GM18517 (cell line): ENCODE data around the gene MUSK.
"Not testable (repeated sequence)": the region's sequence is repeated elsewhere in the genome, so short reads cannot be mapped to it uniquely, and the experiment has no call there.

Experiments
- ATAC-seq: cut with Tn5 transposase; IDR thresholded peaks from one replicate; pipeline ENCODE4 v1.9.1; 2021; ENCODE audit warnings: mild to moderate bottlenecking, moderate library complexity; ENCODE audit not compliant: unreplicated experiment

MUSK gene

DNA sequence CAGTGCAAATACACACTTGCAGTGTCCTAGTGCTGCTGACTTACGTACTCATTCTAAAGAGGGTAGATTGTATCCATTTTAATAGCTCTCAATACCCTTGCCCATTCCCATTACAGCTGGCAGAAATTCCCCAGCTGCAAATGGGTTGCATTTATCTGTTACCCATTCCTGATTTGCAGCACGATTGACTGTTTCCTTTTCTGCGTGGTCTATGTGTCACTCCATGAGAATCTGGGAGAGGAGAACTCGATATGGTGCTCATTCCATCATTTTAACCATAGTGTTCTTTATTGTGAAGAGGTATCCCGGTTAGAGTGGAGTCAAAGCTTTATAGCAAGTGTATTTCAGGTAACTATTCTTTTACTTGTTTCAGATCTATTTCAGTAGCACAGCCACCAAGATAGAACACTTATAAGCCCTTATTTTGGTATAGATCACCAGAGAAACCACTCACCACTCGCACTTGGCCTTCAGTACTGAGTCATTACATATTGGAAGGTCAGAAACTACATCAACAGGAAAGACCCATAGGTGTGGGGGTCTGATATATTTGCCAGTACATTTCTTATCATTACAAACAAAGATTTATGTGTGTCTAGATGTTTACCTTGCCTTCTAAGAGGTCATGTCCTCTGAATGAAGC lies 139.5 kb downstream of the MUSK start:
- peak; percentile 62 for ATAC-seq

GRCh38 chr9:110808599-110808980 lies 140.0 kb downstream of the MUSK start:
- ATAC-seq = peak; percentile 95

DNA sequence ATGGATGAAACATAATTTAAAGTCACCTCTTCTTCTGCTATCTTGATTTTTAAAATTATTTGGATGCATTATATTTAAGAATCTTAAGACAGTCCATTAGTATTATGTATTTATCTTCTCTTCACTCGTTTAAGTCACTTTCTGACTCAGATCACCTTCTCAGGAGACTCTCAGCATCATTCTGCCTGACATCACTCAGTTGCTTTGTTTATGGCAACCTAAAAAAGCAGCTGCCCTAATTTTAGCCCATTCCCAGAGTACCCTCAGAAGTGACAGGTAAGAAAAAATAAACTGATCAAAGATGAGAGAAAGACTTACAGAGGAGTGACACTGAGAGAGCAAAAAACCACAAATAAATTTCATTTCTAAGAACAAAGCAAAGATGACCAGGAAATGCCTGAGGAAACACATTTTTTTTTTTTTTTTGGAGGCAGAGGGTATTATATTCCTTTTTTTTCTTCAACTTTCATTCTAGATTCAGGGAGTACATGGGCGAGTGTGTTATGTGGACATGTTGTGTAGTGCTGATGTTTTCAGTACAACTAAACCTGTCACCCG lies 140.5 kb downstream of the MUSK start:
- ATAC-seq = peak; percentile 49

GRCh38 chr9:110810262-110810976 lies 141.8 kb downstream of the MUSK start:
- ATAC-seq = no peak

DNA sequence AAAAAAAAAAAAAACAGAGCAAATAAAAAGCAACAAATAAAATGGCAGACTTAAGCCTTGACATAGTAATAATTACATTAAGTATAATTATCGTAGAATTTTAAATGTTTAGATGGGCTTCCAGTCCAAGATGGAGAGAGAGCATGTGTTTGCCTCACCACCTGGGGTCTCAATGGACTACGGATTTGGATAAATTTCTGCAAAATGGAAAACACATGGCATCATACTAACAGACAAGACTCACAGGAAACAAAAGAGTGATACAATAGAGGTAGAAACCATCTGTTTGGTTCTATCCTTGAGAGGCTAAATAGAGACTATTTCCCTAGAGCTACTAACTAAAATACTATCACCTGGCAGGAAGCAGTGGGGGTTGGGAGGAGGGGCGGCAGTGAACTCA lies 144.3 kb downstream of the MUSK start:
- ATAC-seq = no peak

- ATAC-seq = no peak
Measured at GRCh38 chr9:110814159-110814558, 145.6 kb downstream of the MUSK start.

GRCh38 chr9:110815361-110815760 lies 146.8 kb downstream of the MUSK start:
- no peak for ATAC-seq

DNA sequence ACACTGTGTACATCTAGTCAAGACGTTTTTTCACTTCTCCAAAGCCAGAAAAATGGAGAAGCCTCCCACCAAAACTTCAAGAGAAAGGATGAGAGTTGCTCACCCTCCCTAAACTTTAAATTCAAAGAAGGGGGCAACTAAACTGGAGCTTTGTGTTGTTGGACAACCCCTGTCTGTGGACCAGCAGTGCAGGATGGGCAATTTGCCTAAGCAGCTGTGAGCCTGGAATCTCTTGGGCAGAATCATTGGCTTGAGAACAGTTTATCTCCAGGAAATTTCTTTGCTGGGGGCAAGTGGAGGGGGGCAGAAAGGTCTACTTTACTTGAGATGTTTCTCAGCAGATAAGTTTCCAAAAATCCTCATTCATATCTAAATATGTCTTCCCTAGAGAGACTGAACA lies 151.8 kb downstream of the MUSK start:
- ATAC-seq = no peak

GRCh38 chr9:110821064-110821463 lies 152.5 kb downstream of the MUSK start:
- peak; percentile 99 for ATAC-seq

DNA sequence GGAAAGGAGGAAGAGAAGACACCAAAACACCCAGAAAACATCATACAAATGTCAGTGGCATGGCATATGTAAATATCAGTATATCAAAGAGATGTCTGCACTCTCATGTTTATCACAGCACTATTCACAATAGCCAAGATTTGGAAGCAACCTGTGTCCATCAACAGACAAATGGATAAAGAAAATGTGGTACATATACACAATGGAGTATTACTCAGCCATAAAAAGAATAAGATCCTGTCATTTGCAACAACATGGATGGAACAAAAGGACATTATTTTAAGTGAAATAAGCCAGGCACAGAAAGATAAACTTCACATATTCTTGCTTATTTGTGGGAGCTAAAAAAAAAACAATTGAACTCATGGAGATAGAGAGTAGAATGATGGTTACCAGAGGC lies 156.5 kb downstream of the MUSK start:
- ATAC-seq = not testable (repeated sequence)

- no peak for ATAC-seq
Measured at GRCh38 chr9:110825950-110826349, 157.4 kb downstream of the MUSK start.

DNA sequence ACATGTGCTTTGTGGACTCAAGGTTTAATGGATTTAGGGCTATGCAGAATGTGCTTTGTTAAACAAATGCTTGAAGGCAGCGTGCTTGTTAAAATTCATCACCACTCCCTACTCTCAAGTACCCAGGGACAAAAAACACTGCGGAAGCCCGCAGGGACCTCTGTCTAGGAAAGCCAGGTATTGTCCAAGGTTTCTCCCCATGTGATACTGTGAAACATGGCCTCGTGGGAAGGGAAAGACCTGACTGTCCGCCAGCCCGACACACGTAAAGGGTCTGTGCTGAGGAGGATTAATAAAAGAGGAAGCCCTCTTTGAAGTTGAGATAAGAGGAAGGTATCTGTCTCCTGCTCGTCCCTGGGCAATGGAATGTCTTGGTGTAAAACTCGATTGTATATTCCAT lies 157.8 kb downstream of the MUSK start:
- not testable (repeated sequence) for ATAC-seq

DNA sequence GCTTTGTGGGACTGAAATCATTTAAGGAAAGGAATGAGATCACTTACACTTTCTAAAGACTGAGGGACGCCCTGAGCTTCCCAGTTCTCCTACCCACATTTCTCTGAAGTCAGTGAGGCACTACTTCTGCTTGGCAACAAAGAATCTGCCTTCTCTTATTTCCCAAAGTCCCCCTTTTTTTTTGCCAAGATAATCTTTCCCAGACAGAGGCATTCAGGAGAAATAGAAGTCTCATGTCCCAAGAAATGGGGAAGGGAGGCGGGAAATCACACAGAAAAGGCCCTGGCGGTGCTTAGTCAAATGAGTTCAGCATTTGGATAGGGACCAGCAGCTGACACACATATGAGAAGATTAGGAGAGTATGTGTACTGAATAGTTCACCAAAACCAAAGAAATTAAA lies 159.7 kb downstream of the MUSK start:
- no peak for ATAC-seq

DNA sequence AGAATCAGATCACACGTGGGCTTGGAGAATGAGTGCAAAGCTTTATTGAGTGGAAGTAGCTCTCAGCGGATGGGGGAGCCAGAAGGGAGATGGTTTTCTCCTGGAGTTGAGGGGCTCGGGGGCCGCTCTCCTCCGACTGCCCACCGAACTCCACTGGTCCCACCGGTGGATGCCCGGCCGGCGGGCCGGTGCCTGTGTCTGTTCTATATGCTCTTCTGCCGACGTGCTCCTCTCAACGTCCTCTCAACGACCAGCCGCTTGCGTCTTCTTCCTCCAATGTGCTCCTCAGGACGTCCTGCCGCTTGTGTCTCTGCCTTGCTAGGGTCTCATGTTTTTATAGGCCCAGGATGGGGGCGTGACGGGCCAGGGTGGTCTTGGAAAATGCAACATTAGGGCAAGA lies 161.9 kb downstream of the MUSK start:
- no peak for ATAC-seq

- ATAC-seq = no peak
Measured at GRCh38 chr9:110832926-110833325, 164.3 kb downstream of the MUSK start.

DNA sequence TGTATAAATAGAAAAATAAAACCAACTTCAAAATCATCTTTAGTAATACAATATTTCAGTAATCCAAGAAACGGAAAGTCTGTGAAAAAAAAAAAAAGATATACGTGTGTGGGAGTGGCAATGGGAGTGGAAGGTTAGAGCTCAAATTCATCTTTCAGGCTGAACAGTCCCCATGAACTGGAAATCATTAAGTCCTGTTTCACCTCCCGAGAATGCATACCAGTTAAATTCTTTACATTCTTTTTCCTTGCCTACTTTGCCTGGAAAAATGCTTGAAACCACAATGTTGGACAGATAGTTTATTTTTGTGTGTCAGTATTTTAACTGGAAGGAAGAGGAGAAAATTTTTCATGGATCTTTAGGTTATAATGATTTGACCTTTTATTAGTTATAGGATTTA lies 166.8 kb downstream of the MUSK start:
- ATAC-seq = no peak

- no peak for ATAC-seq
Measured at GRCh38 chr9:110835859-110836271, 167.3 kb downstream of the MUSK start.

- peak; percentile 73 for ATAC-seq
Measured at GRCh38 chr9:110837401-110838005, 168.9 kb downstream of the MUSK start.

DNA sequence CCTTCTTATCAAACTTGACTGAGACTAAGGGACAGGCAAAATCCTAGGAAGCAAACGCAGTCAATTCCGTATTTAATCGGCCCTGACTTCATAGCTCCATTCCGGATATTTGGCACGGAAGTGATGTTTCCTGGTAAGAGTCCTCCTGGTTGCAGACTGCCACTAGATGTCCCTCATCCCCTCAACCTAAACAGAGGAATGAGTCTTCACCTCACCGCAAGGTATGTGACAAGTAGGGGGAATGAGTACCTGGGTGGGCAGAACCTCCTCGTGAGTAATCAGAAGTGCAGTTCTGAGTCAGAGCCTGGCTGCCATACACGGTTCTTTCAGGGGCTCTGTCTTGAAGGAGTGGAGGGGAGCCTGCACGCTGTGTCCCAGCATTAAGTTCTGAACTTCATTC lies 173.6 kb downstream of the MUSK start:
- ATAC-seq = no peak

- no peak for ATAC-seq
Measured at GRCh38 chr9:110842986-110843385, 174.4 kb downstream of the MUSK start.

- ATAC-seq = no peak
Measured at GRCh38 chr9:110844121-110844520, 175.5 kb downstream of the MUSK start.

DNA sequence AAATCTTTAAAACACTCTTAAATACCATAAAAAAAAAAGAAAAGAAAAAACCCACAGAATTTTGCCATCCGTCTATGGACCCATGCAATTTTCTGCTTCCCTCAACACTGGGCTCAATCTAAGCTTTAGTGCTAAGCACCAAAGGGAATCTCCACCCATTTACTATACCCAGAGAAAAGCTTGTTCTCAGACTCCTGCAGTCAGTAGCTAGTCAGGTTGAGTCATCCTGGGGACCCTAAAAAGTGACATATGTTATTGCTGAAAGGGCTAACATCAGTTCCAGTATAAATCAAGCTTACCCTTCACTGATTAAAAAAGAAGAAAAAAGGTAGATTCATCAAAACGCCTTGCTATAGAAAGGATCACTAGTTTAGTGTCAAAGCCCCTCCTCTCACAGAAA lies 177.6 kb downstream of the MUSK start:
- no peak for ATAC-seq
